NK-92 treated with Interleukin-12 subunit alpha and Interleukin-12 subunit beta, amount 100 ng/mL, for 24 hours (cell line): ENCODE data around the gene DRC7.
"Not testable (repeated sequence)": the region's sequence is repeated elsewhere in the genome, so short reads cannot be mapped to it uniquely, and the experiment has no call there.

Source experiments
- DNase-seq: peaks from one replicate; lab custom pipeline; 2025; lab: John Stamatoyannopoulos, UW

The DRC7 gene

DNA sequence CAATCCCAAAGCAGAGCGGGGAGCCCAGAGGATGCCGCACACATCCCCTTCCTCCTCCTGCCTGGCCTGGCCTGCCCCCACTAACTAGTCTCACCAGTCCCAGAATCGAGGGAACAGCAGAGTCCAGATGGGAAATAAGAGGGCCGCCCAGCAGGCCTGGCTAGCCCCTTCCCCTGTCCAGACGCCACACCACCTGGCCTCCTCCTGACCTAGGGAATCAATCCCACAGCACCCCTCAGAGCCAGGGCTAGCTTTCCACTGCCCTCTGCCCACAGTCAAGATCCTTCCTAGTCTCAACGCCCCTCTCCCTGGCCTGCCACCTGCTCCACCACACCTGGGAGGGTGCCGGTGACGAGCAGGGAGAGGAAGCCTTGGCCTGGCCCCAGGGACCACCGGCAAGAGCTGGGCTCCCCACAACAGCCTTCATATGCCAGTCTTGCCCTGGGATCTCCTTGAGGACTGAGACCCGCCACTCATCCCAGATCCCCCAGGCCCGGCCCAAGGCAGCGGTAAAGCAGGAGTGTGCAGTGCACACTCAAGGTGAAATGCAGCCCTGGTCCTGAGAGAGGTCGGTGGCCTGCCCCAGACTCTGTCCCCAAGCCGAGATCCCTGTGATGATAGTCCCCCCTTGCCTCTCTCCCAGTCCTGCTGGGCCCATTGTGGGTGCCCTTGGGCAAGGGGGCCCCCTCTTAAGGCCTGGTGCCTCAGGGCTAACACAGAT lies 68.8 kb downstream of the DRC7 start:
- no peak for DNase-seq

DNA sequence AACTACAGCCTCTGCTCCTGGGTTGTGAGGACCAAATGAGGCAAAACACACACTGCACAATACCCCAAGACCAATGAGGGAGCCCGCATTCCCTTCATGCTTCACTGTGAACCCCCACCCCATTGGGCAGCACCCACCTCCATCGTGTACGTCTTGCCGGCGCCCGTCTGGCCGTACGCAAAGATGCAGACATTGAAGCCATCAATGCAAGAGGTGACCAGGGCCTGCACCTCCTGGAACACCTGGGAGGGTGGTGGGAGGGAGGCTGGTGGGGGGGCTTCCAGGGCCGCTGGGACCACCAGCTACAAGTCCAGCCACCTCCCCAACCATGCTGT lies 69.4 kb downstream of the DRC7 start:
- no peak for DNase-seq

DNA sequence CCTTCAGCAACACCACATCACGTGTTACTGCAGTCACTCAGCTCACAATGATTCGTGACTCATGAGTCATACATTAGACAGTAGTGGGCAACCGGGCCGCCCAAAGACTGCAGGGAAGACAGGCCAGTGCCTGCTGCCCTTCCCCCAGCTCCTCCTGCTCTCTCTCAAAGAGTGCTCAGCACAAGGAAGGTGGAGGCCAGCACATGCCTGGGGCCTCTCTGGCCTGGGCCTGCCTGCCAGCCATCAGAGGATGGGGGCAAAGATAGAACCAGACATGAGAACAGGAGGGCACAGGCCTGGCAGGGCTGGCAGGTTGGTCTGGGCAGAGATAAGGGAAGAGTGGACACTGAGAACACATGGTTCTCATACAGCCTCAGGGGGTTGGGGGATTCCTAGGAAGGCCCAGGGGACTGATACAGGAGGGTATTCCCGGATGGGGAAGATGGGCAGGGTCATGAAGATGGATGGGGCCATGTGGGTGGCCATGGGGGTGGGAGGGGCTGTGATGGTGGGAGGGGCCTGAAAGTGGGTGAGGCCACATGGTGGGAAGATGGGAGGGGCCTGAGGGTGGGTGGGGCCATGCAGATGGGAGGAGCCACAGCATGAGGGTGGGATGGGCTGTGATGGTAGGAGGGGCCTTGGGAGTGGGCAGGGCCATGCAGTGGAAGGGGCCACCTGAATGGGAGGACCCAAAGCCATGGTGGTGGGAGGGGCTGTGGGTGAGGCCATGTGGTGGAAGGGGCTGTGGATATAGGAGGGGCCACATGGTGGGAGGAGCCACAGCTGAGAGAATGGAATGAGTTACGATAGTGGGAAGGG lies 69.9 kb downstream of the DRC7 start:
- DNase-seq = peak; percentile 29

DNA sequence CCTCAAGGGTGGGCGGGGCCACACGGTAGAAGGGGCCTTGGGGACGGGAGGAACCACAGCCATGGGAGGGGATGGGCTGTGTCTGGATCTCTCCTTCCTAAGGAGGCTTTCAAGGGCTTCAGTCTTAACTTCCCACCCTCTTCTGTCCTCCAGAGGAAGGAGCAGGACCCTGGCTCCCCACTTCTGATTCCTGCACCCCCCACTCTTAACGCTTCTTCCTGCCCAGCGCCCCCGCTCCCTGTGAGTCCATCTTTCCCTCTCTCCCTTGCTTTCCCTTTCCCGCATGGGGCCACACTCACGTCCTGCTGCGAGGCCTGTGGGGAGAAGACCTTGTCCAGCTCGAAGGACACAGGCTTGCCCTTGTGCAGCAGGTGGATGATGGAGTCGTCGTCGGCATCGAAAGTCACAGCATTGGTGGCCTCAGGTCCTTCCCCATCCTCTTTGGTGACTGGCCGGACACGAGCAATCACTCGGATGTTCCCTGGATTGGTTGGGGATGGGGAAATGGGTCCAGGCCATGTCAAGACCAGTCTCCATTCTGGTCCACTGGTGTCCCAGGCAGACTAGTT lies 70.6 kb downstream of the DRC7 start:
- no peak for DNase-seq

DNA sequence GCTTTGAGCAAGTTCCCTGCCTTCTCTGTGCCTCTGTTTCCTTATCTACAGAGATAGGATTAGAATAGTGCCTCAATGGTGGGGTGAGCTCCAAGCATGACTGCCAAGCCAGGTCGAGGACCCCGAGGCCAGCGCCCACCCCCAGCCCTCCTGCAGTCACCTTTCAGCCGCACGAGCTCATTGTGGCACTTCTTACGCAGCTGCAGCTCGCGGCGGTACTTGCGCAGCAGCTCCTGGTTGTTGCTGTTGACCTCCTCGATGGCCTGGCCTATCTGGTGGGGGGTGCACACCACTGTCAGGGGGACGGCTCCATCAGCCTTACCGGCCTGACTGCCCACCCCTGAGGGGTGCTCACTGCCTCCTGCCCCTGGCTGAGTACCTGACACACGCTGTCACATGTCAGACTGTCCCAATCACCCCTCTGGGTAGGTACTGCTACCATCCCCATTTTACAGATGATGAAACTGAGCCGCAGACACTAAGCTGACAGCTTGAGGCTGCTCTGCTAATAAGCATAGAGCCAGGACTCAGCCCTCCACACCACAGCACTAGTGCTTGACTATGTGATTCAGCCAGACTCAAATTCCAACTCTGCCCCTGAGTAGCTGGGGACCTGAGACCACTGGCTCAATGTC lies 72.2 kb downstream of the DRC7 start:
- no peak for DNase-seq

DNA sequence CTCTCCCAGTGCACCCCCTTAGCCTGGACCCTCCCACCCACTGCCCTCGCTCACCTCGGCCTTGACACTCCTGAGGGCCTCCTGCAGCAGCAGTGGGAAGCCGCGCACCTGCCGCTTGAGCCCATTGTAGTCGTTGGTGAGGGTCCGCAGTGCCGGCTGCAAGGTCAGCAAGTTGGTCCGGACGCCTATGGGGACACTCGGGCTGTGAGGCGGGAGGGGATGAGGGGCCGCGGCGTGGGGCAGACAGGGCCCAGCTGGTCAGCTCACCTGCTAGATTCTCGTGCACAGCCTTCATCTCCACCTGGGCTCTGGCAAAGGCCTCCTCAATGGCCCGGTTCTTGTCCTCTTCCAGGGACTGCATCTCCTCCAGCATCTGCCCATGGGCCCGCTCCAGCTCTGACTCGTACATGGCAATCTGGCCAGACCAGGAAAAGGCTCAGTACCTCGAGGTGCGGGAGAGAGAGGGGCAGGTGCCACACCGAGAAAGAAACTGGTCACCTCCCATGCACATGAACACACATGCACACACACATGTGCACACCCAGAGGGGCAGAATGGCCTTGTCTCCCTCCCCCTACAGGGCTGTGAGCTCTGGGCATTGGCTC lies 75.0 kb downstream of the DRC7 start:
- no peak for DNase-seq

DNA sequence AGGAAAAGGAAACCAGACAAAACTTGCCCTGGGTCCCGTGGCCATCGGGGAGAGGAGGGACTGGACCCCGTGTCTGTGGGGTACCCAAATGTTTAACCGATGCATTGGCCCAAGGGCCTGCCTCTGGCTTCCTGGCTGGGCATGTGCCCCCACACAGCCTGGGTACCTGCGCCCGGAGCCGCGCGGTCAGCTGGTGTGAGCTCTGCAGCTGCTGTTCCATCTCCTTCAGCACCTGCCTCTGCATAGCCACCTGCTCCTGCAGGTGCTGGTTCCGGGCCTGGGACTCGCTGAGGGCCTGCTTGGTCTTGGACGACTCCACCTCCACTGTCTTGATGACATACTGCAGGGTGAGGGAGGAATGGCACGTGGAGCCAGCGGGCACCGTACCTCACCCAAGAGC lies 75.8 kb downstream of the DRC7 start:
- no peak for DNase-seq

DNA sequence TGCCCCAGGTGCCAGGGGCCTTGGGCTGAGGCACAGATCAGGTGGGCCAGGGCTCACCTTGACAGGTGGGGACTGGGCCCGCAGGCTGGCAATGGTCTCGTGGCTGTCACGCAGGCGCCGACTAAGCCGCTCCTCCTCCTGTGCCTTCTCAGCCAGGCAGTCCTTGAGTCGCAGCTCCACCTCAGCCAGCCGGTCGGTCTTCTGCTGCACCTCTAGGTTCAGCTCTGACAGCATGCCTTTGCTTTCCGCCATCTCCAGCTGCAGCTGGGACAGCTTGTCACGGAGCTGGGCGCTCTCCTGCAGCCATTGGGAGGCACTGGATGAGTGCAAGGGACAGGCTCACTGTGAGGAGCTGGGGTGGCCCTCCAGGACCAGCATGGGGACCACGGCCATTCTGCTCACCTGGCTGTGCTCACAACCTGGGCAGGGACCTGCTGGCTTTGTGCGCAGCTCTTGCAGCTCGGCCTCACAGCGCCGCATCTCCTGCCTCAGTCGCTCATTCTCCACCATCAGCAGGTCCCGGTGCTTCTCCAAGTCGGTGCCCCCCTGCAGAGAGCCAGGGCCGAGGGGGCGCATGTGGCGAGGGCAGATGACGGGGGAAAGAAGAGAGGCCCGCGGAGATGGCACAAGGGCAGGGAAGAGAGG lies 76.7 kb downstream of the DRC7 start:
- no peak for DNase-seq

DNA sequence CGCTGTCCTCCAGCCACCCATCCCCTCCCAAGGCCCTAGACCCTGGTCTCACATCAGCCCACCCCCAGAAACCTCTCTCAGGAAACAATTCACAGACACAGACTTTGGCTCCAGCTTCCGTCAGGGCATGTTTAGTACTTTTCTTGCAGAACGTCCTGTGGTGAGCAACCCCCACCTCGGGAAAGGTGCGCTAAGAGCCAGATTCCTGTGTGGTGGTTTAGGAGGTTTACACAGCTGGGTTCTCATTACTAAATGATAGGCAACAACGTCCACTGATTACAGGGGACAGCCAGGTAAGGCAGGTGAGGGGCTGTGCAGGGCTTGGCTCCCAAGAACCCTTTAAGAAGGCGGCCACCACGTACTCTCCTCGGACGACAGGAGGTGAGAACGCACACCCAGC lies 78.4 kb downstream of the DRC7 start:
- DNase-seq = no peak

DNA sequence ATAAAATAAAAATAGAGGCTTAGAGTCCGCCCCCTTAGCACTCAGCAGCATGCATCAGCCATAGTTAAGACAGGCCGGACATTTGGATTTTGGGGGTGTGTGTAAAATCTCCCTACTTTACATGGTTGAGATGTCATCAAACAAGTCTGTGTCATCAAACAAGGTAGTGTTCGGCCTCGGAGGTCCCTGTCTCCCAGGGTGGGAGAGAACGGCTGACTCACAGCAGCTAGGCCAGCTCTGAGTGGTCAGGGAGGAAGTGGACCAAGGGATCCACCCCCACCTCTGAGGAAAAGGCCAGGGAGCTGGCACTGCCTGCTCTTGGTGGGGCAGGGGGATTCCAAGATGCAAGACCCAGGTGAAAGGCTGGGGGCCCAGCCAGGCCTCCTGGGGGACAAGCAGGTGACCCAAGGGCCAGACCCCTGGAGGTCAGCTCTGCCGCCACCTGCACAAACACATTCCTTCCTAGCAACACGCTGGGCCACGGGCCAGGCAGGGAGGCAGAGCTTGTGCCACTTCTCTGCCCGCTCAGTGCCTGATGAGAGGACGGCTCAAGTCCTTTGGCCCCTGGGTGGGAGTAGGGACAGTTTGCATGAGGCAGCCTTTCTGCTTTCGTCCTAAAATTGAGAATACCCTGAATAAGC lies 79.2 kb downstream of the DRC7 start:
- no peak for DNase-seq

DNA sequence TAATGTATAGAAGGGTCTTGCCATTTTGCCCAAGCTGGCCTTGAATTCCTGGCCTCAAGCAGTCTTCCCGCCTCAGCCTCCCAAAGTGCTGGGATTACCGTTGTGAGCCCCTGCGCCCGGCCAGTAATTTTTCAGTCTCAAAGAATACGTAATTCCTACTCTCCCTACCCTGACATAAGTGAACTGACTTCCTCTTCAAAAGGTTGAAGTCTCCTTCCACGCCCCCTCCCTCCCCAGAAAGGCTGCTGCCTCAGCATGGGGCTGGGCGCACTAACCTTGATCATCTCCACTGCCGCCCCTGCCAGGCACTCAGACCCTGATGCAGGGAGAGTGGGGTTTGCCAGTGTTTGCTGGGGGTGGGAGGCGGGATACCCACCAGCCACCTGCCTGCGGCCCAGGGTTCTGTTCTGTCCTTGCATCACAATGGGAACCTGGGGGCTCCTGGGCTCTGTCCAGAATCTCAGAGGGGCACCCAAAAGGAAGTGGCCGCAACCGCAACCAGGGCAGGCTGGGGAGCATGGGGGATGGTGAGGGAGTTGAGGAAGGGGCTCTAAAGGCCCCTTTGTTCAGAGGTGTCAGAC lies 80.2 kb downstream of the DRC7 start:
- DNase-seq = no peak

DNA sequence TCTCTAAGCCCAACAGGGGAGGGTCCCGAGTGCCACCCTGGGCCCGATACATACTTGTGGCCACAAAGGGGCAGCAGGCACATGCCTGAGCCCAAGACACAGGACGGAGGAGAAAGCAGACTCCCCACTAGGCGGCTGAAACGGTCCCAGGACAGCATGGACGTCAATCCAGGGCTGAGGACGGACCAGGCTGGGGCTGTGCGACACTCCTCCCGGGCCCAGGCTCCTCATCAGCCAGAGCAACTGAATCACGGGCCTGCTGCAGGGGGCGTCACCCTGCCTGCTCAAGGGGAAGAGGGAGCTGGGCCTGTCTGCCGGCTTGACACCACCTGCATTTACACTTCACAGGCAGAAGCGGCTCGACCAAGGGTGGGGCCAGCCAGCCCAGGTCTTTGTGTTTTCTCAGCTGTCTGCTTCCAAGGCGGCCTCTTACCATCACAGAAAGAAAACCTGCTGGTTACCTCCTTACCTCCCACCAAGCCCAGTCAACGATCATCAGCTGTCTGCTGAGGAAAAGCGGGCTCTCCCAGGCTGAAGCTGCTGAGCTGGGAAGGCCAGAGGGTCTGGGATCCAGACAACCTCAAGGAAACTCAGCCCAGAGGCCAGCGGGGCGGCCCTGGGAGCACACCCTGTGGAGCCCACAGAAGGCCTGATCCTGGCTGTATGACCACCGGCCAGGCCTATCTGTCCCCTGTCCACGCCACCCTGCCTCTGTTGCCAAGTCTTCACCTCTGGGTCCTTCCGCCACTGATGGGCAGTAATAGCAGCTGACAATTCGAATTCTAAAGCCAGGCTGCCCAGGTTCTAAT lies 81.3 kb downstream of the DRC7 start:
- no peak for DNase-seq

DNA sequence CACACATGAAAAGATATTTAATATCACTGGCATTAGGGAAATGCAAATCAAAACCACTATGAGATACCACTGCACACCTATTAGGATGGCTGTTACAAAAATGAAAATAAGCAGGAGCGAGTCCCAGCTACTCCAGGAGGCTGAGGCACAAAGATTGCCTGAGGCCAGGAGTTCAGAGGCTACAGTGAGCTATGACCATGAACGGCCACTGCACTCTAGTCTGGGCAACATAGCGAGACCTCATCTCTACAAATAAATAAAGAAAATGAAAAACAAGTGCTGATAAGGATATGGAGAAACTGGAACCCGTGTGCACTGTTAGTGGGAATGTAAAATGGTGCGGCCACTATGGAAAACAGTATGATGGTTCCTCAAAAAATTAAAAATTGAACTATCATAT lies 84.1 kb downstream of the DRC7 start:
- no peak for DNase-seq

DNA sequence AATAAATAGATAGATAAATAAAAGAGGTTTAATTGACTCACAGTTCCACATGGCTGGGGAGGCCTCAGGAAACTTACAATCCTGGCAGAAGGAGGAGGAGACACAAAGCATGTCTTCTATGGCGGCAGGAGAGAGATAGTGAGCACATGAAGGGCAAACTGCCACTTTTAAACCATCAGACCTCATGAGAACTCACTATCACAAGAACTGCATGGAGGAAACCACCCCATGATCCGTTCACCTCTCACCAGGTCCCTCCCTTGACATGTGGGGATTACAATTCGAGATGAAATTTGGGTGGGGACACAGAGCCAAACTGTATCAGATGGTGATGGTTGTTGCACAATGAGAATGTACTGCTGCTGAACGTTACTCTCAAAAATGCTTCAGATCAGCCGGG lies 85.2 kb downstream of the DRC7 start:
- not testable (repeated sequence) for DNase-seq

DNA sequence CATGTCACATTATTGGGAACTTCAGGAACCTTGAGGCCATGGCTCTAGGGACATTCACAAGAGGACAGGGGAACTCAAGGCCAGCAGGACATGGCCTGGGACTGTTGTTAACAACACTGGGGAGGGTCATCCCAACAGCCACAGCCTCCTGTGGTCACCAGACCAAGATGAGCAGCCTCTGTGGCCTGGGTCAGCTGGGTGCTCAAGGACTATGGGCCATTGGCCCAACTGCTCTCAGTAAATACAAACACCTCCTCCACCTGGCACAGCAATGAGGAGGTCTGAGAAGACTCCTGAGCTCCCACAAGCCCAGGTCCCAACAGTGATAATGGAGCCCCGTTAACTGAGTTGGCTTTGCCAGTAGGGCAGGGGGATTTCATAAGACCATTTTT lies 86.7 kb downstream of the DRC7 start:
- no peak for DNase-seq
